Choroid plexus epithelial cell (primary cell): ENCODE results near the gene TMEM62.

Source experiments
- DNase-seq: peaks from one replicate; pipeline ENCODE4 v3.0.0-alpha.2; 2010; ENCODE audit warnings: low read depth
- H3K4me3 ChIP-seq: 2 replicates; pipeline ENCODE4 v1.5.1; 2011; ENCODE audit warnings: low read depth, mild to moderate bottlenecking, control low read depth, low read length, moderate library complexity
- TF ChIP-seq, protein P1 (sequence below): conservative IDR thresholded peaks from 2 replicates; pipeline ENCODE4 v1.5.1; 2011; ENCODE audit warnings: low read depth, mild to moderate bottlenecking, control low read depth, inconsistent platforms, low read length, moderate library complexity

TMEM62 gene

DNA sequence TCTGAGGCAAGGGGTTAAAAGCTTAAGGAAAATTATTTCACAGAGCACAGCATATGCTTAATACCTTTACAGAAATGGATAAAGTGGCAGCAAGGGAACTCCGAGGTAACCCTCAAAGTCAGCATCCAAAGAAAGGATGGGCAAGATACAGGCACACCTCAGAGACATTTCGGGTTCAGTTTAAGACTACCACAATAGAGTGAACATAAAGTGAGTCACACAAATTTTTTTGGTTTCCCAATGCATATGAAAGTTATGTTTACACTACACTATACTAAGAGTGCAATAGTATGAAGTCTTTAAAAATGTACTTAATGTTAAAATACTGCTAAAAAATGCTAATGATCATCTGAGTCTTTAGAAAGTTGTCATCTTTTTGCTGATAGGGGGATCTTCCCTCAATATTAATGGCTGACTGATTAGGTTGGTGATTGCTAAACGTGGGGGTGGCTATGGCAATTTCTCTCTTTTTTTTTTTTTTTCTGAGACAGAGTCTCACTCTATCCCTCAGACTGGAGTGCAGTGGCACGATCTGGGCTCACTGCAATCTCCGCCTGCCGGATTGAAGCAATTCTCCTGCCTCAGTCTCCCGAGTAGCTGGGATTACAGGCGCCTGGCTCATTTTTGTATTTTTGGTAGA is 37.6 kb upstream of the TMEM62 start:
- peak; percentile 48 for DNase-seq
- TF ChIP-seq, protein P1, sequence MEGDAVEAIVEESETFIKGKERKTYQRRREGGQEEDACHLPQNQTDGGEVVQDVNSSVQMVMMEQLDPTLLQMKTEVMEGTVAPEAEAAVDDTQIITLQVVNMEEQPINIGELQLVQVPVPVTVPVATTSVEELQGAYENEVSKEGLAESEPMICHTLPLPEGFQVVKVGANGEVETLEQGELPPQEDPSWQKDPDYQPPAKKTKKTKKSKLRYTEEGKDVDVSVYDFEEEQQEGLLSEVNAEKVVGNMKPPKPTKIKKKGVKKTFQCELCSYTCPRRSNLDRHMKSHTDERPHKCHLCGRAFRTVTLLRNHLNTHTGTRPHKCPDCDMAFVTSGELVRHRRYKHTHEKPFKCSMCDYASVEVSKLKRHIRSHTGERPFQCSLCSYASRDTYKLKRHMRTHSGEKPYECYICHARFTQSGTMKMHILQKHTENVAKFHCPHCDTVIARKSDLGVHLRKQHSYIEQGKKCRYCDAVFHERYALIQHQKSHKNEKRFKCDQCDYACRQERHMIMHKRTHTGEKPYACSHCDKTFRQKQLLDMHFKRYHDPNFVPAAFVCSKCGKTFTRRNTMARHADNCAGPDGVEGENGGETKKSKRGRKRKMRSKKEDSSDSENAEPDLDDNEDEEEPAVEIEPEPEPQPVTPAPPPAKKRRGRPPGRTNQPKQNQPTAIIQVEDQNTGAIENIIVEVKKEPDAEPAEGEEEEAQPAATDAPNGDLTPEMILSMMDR = no peak
- H3K4me3 ChIP-seq = no peak overlapping the region

DNA sequence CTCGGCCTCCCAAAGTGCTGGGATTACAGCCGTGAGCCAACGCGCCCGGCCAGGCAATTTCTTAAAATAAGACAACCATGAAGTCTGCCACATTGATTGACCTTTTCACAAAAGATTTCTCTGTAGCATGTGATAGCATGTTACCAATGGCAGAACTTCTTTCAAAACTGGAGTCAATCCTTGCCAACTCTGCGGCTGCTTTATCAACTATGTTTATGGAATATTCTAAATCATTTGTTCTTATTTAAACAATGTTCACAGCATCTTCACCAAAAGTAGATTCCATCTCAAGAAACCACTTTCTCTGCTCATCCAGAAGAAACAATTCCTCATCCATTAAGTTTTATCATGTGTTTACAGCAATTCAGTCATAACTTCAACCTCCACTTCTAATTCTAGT is 37.0 kb upstream of the TMEM62 start:
- DNase-seq = no peak
- TF ChIP-seq, protein P1 = no peak
- no peak overlapping the region for H3K4me3 ChIP-seq

DNA sequence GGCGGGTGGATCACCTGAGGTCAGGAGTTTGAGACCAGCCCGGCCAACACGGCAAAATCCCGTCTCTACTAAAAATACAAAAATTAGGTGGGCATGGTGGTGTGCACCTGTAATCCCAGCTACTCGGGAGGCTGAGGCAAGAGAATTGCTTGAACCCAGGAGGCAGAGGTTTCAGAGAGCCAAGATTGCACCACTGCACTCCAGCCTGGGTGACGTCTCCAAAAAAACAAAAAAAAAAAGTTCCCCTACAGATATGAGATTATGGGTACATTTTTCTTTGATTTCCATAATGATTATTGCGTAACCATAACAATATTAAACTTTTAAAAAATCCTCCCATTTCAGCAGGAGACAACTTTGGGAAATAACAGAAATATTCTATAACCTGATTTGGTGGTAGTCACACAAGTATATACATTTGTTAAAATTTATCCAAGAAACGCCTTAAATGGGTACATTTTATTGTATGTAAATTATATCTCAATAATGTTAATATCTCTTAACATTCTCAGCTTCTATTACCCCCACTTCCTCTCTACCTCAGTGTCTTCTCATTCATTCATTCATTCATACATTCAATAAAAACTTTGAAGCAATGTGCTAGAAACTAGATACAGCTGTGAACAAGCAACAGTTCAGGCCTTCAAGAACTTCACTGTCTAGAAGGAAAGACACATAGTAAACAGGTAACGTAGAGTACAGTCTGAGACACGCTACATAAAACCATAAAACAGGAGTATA is 34.1 kb upstream of the TMEM62 start:
- no peak for DNase-seq
- TF ChIP-seq, protein P1 = no peak
- no peak overlapping the region for H3K4me3 ChIP-seq

DNA sequence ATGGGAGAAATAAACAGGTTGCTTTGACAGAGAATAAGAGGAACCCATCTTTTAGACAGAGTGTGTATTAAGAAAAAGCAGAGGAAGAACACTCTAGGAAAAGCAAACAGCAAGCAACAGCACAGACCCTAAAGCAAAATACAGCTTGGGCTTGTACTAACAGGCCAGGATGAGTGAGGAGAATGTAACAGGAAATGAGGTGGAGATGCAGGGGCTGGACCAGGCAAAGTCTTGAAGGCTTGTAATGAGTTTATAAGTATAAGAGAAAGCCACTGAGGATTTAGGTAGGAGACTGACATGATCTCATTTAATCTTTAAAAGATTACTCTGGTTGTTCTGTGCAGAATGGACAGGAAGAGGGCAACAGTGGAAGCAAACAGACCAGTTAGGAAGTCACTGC is 32.4 kb upstream of the TMEM62 start:
- DNase-seq = no peak
- TF ChIP-seq, protein P1 = no peak
- no peak overlapping the region for H3K4me3 ChIP-seq

DNA sequence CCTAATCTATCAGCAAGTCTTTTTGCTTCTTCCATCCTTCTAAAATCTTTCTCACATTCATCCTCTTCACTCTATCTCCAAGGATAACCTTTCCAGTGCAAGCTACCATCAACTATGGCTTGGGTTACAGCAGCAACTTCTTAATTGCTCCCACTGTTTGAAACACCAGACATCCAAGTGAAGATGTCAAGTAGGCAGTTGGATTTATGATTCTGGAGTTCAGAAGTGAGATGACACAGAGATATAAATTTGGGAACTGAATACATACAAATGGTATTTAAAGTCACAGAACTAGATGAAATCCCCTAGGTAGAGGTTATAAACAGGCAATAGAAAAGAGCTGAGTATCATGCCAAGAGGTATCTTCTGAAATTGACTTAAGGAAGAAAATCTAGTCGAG is 31.2 kb upstream of the TMEM62 start:
- no peak for DNase-seq
- TF ChIP-seq, protein P1 = no peak
- no peak overlapping the region for H3K4me3 ChIP-seq

DNA sequence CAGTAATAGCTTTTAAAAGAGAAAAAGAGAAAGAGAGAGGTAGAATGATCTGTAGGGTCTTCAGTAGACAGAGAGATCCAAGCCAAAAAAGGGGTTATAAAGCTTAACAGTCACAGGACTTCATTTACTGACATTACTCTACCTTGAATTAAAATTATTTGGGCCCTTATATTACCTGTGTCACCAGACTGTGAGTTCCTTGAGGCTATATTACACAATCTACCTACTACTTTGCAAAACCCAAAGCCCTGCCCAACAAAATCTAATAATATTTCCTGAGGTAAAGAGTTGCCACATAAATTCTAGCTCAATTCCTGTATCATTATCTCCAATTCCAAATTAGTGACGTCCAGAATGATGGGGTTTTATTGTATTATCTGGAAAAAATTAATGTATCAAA is 29.5 kb upstream of the TMEM62 start:
- TF ChIP-seq, protein P1 = no peak
- H3K4me3 ChIP-seq = no peak overlapping the region
- DNase-seq = no peak

DNA sequence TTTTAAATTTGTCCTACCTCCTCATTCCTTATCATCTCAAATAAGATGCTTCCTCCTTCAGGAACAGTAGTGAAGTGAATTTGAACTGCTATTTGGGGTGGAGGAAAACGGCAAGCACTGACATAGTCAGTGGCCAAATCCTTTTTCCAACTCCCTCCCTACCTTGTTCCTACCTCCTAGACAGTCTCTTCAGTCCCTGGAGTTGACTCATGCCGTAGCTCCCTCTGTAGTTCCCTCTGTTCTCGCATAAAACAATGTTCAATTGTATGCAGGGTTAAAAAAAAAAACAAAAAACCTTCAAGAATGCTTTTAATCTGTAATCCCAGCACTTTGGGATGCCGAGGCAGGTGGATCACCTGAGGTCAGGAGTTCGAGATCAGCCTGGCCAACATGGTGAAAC is 29.0 kb upstream of the TMEM62 start:
- DNase-seq = no peak
- no peak overlapping the region for H3K4me3 ChIP-seq
- TF ChIP-seq, protein P1 = no peak
